Activated CD8-positive, alpha-beta memory T cell treated with anti-CD3 and anti-CD28 coated beads for 36 hours (primary cell): ENCODE results near the gene OSBPL2. TPM values are rescaled to one million over a fixed set of nuclear protein-coding genes. Genes with fewer than 3 reads are reported as not detected.

ENCODE experiments used
- CTCF ChIA-PET: fragments of 350-600 bp; sonication (Branson Sonifier 250); formaldehyde crosslinking; loops from one replicate; lab custom pipeline; 2021; ENCODE audit warnings: antibody characterized with exemption; lab: Charles Lee
- POLR2A ChIA-PET: fragments of 350-600 bp; sonication (Branson Sonifier 250); formaldehyde crosslinking; loops from one replicate; lab custom pipeline; 2021; ENCODE audit warnings: antibody characterized with exemption; lab: Charles Lee
- total RNA-seq, 2 experiments: library from RNA; stranded (reverse); gene quantifications; one replicate each; pipeline ENCODE4 v1.2.3, GENCODE V29; 2021

The OSBPL2 gene
- total RNA-seq, 2 experiments from 2014 or later = 17.9 to 21.2 TPM

DNA sequence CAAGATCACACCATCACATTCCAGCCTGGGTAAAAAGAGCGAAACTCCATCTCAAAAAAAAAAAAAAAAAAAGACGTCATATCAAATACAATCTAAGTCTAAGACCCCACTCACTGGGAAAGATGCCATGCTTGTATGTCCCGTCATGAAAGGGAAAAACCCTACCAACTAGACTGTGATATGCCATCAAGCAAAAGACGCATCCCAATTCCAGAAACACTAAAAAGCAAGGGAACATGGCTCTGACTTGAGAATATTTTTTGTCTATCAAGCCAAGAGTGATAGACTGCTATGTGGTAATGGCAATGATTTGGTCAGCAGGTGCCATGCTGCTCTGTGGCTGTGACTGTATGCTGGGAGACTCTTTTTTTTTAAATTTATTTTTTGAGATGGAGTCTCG is 105.8 kb downstream of the OSBPL2 start:
- ChIA-PET CTCF (no interaction called here), POLR2A (interaction anchor here (0.6 kb wide), 1 partner anchor 26 kb away, joined by 3 read pairs; no protein-coding TSS in a partner anchor)

DNA sequence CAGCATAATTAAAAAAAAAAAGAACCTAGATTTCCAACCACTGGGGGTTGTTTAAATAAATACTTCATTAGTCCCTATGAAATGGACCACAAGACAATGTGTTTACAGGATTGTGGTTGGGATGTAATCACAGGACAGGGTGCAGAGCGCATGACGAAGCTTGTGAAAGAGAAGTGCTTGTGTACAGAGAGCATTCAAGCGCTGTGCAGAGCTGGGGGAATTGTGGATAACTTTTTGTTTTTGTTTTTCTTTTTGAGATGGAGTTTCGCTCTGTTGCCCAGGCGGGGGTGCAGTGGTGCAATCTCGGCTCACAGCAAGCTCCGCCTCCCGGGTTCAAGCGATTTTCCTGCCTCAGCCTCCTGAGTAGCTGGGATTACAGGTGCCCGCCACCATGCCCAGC is 106.5 kb downstream of the OSBPL2 start:
- CTCF ChIA-PET = no interaction called here
- POLR2A ChIA-PET = no interaction called here

Other genes with a start within 250 kb of the OSBPL2 start
- gene TAF4, start 172.6 kb upstream of the OSBPL2 start, total RNA-seq = 10 to 100 TPM; 20.7 to 21.2 TPM
- 10 to 100 TPM; 34.6 to 35.3 TPM for gene LSM14B, start 116.0 kb upstream of the OSBPL2 start, total RNA-seq
- 100 to 1,000 TPM; 432 to 433 TPM for gene PSMA7, start 95.1 kb upstream of the OSBPL2 start, total RNA-seq
- gene SS18L1, start 94.8 kb upstream of the OSBPL2 start, total RNA-seq = 10 to 100 TPM; 18.0 to 19.5 TPM
- gene MTG2, start 55.5 kb upstream of the OSBPL2 start, total RNA-seq = 10 to 100 TPM; 45.0 to 45.8 TPM
- gene HRH3, start 18.2 kb upstream of the OSBPL2 start, total RNA-seq = not detected
- gene ADRM1, start 64.5 kb downstream of the OSBPL2 start, total RNA-seq = 100 to 1,000 TPM; 154 TPM
- 1 to 10 TPM in 1 of 2 experiments, under 1 TPM in 1; 0.30 to 1.0 TPM for gene LAMA5, start 128.8 kb downstream of the OSBPL2 start, total RNA-seq
- 1,000 to 10,000 TPM; 2,101 to 2,191 TPM for gene RPS21, start 148.6 kb downstream of the OSBPL2 start, total RNA-seq
- gene CABLES2, start 168.8 kb downstream of the OSBPL2 start, total RNA-seq = 1 to 10 TPM; 7.7 to 8.8 TPM
- not detected for gene RBBP8NL, start 189.0 kb downstream of the OSBPL2 start, total RNA-seq
- gene GATA5, start 237.5 kb downstream of the OSBPL2 start, total RNA-seq = not detected